AG08395 (cell line): ENCODE results near the gene PRMT1.
"Not testable (repeated sequence)": the region's sequence is repeated elsewhere in the genome, so short reads cannot be mapped to it uniquely, and the experiment has no call there.

Source experiments
- DNase-seq: peaks from one replicate; pipeline ENCODE4 v3.0.0; 2012; ENCODE audit warnings: mixed read lengths, low spot score

The PRMT1 gene

DNA sequence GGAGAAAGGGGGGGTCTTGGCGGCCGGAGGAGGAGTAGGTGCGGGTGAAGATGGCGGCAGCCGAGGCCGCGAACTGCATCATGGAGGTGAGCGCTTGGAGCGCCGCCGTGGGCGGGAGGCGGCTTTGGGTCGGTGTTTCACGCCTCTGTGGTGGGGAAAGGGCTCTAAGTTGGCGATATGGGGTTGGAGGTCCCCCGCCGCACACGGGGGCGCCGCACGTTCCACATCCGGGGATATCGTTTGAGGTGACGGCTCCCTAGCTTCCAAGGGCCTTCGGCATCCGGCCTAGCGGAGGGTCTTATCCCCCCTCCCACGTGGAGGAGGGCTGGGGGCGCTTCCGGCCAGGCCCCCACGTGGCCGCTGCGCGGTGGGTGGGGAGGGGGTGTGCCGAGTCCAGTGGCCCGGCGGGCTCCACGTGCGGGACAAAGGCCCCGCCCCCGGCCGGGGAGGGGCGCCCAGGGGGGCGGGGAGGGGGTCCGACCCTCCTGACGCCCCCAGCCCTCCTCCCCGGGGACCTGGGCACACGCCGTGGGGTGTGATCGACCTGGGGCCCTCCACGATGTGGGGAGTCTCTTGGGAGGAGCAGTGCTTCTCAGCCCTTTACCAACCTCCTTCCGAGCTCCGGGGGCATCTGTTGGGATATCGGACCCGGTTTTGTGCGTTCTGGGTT, at the start of gene PRMT1:
Gene PRMT1 (plus strand): TSS at position 41 of the 670 bp plus-strand sequence. CDS start 10 bp downstream, at position 51.
- no peak for DNase-seq

DNA sequence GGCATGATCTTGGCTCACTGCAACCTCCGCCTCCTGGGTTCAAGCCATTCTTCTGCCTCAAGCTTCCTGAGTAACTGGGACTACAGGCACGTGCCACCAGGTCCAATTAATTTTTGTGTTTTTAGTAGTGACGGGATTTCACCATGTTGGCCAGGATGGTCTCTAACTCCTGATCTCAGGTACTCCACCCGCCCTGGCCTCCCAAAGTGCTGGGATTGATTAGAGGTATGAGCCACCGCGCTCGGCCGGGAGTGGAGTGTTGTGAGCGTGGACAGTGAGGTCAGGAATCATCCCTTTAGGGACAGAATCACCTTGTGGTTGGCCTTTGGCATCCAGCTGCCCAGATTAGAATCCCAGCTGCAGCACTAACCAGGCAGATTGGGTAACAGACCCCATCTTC, 47.4 kb upstream of the PRMT1 start:
- no peak for DNase-seq

DNA sequence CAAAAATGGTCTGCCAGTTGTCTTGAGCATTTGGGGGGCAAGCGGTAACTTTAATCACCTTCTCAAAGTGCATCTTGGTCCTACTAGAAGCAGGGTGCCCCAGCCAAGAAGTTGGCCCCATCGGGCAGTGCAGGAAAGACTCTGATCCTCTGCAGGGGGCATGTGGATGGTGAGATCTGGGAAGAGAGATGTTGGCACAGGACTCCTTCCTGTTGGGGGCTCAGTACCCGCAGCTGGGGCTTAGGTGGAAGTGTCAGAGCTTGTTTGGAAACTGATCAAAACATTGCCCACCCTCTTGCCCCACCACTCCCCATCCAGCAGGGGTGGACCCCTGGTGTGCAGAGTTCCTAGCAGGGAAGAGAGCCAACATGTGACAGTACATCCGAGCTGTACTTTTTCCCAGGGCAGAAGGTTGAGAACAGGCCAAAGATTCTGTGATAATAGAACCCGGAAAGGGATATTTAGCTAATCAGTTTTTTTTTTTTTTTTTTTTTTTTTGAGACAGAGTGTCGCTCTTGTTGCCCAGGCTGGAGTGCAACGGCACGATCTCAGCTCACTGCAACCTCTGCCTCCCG, 46.0 kb upstream of the PRMT1 start:
- no peak for DNase-seq

DNA sequence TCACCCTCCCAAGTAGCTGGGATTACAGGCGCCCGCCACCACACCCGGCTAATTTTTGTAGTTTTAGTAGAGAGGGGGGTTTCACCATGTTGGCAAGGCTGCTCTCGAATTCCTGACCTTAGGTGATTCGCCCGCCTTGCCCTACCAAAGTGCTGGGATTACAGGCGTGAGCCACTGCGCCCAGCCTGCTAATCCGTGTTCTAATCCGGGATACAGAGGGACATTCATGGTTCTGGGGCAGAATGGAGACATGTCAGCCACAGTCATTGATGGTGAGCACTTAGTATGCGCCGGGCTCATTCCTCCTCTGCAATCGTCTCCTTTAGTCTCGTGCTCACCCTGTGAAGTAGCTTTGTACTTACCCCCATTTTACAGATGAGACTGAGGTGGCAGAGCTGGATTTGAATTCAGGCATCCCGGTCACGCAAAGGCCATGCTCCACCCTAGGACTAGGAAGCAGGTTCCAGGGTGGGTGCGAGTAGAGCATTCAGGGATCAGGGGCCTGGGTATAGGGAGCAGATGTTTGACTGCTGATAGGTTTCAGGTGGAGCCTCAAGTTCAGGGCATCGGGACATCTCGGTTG, 45.4 kb upstream of the PRMT1 start:
- DNase-seq: no peak

DNA sequence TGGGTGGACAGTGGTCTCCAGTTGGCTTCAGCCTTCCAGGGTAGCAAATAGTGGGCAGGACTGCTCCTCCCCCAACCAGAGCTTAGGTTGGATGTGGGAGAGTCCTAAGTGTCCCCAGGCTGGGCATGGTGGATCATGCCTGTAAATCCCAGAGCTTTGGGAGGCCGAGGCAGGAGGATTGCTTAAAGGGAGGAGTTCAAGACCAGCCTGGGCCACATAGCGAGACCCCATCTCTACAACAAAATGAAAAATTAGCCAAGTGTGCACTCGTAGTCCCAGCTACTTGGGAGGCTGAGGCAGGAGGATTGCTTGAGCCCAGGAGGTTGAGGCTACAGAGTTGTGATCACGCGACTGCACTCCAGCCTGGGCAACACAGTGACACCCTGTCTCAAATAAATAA, 44.5 kb upstream of the PRMT1 start:
- DNase-seq: no peak

DNA sequence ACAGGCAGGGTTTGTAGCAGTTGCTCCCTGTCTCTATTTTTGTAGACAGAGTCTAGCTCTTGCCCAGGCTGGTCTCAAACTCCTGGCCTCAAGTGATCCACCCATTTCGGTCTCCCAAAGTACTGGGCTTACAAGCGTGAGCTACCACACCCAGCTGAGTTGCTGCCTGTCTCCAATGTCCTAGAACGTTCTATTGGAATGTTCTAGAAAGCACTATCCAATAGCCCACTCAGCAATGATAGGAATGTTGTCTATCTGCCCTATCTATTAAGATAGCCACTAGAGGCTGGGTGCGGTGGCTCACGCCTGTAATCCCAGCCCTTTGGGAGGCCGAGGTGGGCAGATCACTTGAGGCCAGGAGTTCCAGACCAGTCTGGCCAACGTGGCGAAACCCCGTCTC, 43.8 kb upstream of the PRMT1 start:
- not testable (repeated sequence) for DNase-seq

DNA sequence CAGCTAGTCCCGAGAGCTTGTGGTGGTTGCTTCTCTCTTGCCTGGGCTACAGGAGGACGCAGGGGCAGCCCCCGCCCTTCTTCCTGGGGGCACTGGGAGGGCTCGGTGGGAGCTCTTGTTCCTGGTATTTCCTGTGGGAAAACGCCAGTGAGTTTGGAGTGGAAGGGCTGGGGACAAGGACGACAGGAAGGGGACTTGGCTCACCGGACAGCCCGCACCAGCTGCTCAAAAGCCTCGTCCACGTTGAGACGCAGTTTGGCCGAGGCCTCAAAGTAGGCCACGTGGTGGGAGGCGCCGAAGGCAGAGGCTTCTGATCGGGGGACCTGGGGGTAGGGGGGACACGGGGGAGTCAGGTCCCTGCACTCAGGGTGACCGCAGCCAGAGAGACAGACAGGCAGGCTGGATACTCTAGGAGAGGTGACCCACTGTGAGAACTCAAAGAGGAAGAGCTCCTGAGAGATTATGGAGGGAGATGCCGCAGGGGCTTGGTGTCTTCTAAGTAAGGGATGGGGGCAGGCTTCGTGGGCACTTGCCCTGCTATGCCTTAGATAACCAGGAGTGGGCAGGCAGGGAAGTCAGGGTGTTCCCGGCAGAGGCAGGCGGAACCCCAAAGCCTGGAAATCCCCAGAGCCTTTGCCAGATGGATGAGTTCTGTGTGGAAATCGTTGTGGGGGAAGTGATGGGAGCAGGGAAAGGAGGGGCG, 41.4 kb upstream of the PRMT1 start:
- no peak for DNase-seq

DNA sequence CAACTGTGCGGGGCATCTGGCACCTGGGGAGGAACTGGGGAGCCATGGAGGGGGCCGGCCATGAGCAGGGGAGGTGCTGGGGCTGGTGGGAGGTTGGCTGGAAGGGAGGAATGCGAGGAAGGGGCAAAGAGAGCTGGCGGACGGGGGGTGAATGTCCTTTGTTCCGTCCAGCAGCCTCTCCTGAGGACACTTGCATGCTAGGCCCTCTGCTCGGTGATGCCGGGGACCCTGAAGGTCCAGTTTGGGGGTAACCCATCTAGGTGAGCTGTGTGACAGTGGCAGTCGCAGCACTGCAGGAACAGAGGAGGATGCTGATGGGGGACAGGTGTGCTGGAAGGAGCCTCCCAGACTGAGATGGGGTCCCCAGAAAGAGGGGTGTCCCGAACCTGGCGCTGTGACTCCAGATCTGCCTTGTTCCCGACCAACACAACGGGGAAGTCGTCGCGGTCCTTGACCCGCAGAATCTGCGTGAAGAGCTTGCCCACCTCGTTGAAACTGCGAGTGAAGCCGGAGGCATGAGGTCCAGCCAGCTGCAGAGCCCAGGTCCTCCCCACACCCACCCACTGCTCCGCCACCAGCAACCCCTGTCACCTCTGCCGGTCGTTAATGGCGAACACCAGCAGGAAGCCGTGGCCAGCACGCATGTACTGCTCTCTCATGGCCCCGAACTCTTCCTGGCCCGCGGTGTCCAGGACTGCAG, 40.7 kb upstream of the PRMT1 start:
- DNase-seq: no peak

DNA sequence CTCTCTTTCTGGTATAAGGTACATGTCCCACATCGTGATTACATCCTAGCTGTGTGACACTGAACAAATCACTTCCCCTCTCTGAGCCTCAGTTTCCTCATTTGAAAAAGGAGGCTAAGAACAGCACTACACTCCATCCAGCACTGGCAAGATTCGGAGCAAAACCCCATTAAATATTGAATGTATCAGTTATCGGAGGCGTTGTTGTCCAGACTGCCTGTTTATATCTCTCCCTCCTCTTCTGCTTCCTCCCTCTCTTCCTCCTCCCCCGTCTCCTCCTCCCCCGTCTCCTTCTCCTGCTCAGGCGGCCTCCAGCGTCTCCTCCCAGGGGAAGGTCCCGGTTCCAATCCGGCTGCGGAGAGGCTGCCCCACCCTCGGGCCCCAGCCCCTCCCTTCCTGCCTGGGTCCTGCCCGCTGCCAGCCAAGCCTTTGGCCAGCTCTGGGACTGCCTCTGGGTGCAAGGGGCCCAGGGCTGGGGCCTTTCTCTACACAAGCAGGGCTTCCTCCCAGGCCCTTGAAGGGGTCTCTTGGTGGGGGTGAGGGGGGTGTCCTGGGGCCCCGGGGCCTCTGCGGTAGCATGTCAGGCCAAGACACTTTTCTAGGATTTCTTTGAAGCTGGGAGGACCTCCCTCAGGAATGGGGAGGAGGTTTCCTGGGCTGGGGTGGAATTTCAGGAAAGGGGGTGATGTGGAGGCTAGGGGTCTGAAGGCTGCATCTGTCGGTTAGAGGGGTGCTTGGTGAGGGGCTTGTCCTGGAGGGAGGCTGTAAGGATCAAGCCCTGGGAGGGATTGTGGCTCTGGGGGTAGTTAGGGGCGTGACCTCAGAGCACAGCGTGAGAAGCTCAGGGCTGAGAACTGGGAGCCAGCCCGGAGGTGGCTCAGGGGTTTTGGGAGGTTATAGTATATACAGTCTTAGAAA, 39.0 kb upstream of the PRMT1 start:
- DNase-seq: peak; percentile 85

DNA sequence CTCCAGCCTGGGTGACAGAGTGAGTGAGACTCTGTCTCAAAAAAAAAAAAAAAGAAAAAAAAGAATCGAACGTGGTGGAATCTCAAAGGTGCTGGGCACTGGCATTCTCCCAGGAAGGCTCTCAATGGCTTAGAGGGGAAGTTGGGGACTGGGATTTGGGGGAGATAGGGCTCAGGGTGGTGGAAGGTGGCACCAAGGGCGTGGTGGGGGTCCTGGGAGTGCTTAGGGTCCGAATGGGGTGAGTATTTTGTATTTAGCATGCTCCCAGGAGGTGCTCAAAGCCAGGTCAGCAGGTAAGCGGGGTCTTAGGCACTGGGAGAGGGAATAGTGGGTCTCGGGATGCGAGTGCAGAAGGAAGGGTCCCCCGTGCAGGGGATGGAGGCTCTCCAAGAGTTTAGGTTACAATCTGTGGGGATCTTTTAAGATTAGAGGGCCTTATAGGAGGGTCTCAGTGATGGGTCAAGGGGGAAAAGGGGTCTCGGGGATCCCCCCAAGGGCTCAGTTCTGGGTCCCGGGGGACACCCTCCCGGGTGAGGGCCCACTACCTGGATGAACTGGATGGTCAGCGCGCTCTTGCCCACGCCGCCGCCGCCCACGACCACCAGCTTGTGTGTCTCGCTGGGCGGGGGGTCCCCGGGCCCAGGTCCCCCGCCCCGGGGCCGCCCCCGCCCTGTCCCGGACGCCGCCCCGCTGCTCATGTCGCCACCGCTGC, 37.5 kb upstream of the PRMT1 start:
- peak; percentile 4 for DNase-seq

DNA sequence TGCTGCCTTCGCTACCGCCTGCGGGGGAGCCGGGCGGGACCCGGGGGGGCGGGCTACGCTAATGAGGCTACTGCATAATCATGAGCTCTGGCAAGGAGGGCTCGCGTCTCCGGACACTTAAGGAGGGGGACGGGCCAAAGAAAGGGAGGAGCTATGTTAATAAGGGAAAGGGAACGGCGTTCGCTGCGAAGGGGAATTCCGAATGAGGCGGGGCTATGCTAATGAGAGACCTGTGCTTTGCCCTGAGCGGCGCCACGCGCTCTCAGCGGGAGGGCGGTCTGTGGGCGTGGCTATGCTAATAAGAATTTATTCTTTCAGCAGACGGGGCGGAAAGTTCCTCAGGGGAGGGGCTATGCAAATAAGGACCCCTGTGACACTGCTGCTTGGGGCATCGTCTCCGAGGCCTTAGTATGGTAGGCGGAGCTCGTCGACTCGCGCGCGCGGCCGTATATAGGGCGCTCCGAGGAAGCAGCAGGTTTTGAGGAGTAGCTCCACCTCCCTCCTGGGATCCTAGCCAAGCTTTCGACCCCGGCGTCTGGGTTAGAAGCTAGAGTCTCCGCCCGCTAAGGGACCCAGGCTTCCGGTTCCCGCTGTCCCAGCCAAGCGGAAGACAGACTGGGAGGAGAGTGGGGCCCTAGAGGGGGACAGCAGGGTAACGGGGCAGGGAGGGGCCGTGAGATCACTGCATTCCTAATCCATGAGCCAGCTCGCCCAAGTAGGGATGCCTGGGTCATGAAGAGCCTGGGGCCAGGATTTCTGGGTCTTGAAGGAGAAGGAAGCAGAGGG, 36.8 kb upstream of the PRMT1 start, which contains the start of gene RRAS:
Gene RRAS (minus strand): TSS at position 31 of the 786 bp plus-strand sequence. CDS start 45 bp downstream, outside the sequence.
- peak; percentile 97 for DNase-seq

DNA sequence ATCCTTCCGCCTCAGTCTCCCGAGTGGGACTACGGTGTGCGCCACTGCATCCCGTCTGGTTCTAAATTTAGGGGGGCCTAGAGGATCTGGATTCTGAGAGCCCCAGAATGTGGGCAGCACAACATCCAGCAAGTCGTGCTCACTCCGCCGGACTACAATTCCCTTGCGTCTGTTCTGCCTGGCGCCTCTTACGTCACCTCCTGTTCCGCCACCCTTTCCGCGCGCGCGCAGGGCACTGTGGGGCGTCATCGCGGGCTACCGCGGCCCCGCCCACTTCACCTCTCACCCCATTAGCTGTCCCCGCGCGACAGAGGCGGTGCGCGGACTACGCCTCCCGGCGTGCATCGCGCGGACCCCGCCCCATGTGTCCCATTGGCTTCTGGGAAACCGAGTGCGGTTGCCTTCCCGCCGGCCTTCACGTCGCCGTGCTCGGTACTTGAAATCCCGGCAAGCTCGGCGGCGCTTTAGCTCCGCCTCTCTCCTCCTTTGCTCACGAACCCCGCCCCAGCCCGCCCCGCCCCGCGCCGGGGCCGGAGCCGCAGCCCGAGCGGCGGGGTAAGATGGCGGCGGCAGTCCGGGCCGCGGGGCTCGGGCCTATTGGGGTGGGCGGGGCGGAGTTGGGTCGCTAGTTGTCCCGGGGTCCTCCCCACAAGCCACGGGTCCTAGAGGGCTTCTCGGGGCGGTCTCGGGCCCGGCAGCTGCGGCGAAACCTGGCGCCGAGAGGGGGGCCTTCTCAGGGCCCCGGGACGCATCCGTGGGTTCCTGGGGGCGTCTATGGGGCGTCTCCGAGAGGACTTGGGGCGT, 35.2 kb upstream of the PRMT1 start, which contains the start of gene SCAF1:
Gene SCAF1 (plus strand): TSS at position 522 of the 804 bp plus-strand sequence. CDS start 2,818 bp downstream, outside the sequence.
- DNase-seq: peak; percentile 98

DNA sequence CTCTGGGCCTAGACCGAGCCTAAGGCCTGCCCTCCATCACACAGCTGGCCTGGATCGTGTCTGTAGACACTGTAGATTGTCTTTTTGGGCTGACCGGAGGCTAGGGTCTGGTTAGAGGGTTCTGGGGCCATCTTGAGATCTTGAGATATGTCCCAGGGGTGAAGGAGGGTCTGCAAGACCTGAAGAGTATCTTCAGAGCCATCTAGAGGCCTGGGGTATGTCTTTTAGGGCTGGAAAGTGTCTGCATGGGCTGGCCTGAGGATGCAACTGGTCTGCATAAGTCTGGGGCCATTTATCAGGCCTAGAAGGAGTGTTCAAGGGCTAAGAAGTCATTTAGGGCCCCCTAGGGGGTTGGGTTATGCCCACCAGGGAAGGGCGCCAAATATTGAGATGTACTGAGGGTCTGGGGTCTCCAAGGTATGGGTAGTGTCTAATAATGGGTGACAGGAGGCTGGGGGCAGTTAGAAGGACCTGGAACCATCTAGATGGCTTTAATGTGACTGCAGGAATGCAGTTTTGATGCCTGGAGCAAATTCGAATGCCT, 34.5 kb upstream of the PRMT1 start:
- no peak for DNase-seq

DNA sequence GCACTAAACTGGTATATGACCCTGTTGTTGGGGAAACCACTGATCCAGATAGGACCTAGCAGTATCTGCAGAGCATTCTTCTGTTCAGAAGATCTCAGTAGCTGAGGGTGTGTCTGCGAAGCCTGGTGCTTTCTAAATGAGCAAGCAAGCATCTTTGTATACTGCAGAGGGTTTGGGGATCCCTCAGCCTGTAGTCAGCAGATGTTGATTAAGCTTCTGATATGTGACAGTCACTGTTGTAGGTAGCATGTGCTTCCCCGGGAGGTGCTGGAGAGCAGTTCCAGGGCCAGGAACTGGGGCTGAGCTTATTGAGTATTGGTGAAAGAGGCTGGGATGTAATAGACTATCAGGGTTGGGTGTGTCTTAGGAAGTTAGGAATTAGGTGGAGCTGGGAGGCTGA, 33.6 kb upstream of the PRMT1 start:
- no peak for DNase-seq

DNA sequence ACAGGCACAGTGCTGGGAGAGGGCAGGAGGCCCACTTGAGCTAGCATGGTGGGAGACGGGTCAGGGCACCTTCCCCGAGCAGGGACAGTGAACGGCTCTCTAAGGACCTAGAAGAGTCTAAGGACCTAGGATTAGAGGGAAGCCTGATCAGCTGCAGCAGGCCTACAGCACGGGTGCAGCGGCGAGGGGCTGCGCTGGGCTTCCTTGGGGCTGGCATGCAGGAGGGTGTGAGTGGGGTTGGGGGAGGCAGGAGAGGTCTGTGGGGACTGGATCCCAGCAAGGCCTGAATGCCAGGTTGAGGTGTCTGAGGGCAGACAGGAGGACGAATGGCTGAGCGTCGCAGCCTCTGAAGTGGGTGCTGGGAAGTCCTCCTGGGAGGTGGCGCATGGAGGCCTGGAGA, 31.5 kb upstream of the PRMT1 start:
- no peak for DNase-seq

DNA sequence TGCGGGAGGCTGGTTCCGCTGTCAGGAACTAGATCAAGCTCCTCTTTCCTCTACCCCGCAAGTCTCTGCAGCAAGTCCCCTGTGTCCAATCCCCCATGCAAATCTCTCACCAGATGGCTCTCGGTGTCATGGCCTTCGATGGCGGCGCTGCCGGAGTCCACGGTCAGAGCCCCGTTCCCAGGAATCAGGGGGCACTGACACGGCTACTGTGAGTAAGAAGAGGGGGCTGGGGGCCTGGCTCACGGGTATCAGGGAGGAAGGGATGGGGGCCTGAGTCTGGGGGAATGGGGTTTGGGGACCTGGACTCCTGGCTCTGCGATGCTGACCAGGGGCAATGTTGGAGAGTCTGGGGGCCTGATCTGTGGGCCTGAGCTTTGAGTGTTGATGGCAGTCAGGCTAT, 31.1 kb upstream of the PRMT1 start:
- DNase-seq: no peak

DNA sequence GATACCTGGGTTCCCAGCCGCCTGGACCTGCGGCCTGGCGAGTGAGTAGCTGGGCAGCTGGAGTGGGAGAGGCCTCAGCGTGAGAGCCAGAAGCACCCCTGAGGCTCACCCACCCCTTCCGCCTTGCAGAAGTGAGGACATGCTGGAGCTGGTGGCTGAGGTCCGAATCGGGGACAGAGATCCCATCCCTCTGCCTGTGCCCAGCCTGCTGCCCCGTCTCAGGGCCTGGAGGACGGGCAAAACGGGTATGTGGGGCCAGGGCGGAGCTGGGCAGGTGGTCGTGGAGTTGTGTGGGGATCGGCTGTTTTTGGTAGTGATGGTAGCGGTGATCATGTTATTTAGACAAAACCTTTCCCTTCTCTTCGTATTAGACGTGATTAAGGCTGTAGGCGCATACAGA, 30.5 kb upstream of the PRMT1 start:
- no peak for DNase-seq

DNA sequence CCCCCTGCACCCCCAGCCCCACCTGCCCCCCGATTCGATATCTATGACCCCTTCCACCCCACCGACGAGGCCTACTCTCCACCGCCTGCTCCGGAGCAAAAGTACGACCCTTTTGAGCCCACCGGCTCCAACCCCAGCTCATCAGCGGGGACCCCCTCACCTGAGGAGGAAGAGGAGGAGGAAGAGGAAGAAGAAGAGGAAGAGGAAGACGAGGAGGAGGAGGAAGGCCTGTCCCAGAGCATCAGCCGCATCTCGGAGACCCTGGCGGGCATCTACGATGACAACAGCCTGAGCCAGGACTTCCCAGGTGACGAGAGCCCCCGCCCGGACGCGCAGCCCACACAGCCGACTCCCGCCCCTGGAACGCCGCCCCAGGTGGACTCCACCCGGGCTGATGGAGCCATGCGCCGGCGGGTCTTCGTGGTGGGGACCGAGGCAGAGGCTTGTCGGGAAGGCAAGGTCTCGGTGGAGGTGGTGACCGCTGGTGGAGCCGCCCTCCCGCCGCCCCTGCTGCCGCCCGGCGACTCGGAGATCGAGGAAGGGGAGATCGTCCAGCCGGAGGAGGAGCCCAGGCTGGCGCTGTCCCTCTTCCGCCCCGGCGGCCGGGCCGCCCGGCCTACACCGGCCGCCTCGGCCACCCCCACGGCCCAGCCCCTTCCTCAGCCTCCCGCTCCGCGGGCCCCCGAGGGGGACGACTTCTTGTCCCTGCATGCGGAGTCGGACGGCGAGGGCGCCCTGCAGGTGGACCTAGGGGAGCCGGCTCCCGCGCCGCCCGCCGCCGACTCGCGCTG, 25.8 kb upstream of the PRMT1 start:
- DNase-seq: no peak
